GM23248 (cell line): ENCODE data around the gene FBXW10. TPM values are rescaled to one million over a fixed set of nuclear protein-coding genes. Genes with fewer than 3 reads are reported as not detected.
A peak's percentile ranks its signal among the peaks of the same experiment; 100 is the strongest.
"Not testable (repeated sequence)": the region's sequence is repeated elsewhere in the genome, so short reads cannot be mapped to it uniquely, and the experiment has no call there.

Source experiments
- DNase-seq: peaks from one replicate; pipeline ENCODE4 v3.0.0-alpha.2; 2015
- H2AFZ ChIP-seq: fragments of 200-600 bp; sonication (generic); 2 replicates; pipeline ENCODE4 v1.6.1; 2016; ENCODE audit warnings: antibody characterized with exemption
- H3F3A ChIP-seq: fragments of 200-600 bp; sonication (generic); 2 replicates; pipeline ENCODE4 v1.6.1; 2016; ENCODE audit warnings: mild to moderate bottlenecking, antibody characterized with exemption, mixed run types; ENCODE audit not compliant: insufficient read depth
- H3K27ac ChIP-seq: fragments of 200-600 bp; sonication (generic); 2 replicates; pipeline ENCODE4 v1.5.1; 2016; ENCODE audit warnings: mild to moderate bottlenecking
- H3K27me3 ChIP-seq: fragments of 200-600 bp; sonication (generic); replicated peaks from 2 replicates; pipeline ENCODE4 v1.6.1; 2016; ENCODE audit warnings: mild to moderate bottlenecking; ENCODE audit not compliant: insufficient read depth
- H3K36me3 ChIP-seq: fragments of 200-600 bp; sonication (generic); 2 replicates; pipeline ENCODE4 v1.6.1; 2016; ENCODE audit warnings: low read depth, mild to moderate bottlenecking
- H3K4me1 ChIP-seq: fragments of 200-600 bp; sonication (generic); 2 replicates; pipeline ENCODE4 v1.6.1; 2016; ENCODE audit warnings: mild to moderate bottlenecking; ENCODE audit not compliant: insufficient read depth
- H3K4me2 ChIP-seq: fragments of 200-600 bp; sonication (generic); one replicate; pipeline ENCODE4 v1.6.1; 2016; ENCODE audit warnings: mild to moderate bottlenecking; ENCODE audit not compliant: unreplicated experiment
- H3K4me3 ChIP-seq: fragments of 200-600 bp; sonication (generic); 2 replicates; pipeline ENCODE4 v1.5.1; 2016; ENCODE audit warnings: mild to moderate bottlenecking
- H3K79me2 ChIP-seq: fragments of 200-600 bp; sonication (generic); 2 replicates; pipeline ENCODE4 v1.6.1; 2016; ENCODE audit warnings: mild to moderate bottlenecking; ENCODE audit not compliant: insufficient read depth
- H3K9ac ChIP-seq: fragments of 200-600 bp; sonication (generic); 2 replicates; pipeline ENCODE4 v1.6.1; 2016; ENCODE audit warnings: mild to moderate bottlenecking
- H3K9me2 ChIP-seq: fragments of 200-600 bp; sonication (generic); 2 replicates; pipeline ENCODE4 v1.6.1; 2016; ENCODE audit warnings: mixed run types, mild to moderate bottlenecking, moderate library complexity; ENCODE audit not compliant: insufficient read depth
- H3K9me3 ChIP-seq: fragments of 200-600 bp; sonication (generic); one replicate; pipeline ENCODE4 v1.6.1; 2017; ENCODE audit warnings: low read depth
- H4K20me1 ChIP-seq: fragments of 200-600 bp; sonication (generic); 2 replicates; pipeline ENCODE4 v1.6.0; 2016; ENCODE audit not compliant: insufficient read depth
- EZH2 ChIP-seq: fragments of 200-600 bp; sonication (generic); IDR thresholded peaks from 2 replicates; pipeline ENCODE4 v1.6.1; 2018; ENCODE audit warnings: antibody characterized with exemption, mild to moderate bottlenecking; ENCODE audit not compliant: insufficient read depth, poor library complexity, severe bottlenecking
- EZH2phosphoT487 ChIP-seq: fragments of 200-600 bp; sonication (generic); IDR thresholded peaks from 2 replicates; pipeline ENCODE4 v1.6.1; 2018; ENCODE audit warnings: antibody characterized with exemption, moderate library complexity, mild to moderate bottlenecking, low read depth; ENCODE audit not compliant: insufficient read depth
- WGBS, 2 experiments: methylation state at CpG; one replicate each; pipeline ENCODE4 v1.1.6; 2015 to 2017; ENCODE audit warnings: low lambda C conversion rate in 2 of 2, low coverage in 1 of 2; ENCODE audit errors: missing lambda C conversion rate in 2 of 2; 5-methylcytosine and 5-hydroxymethylcytosine counted together
- in situ Hi-C: fragments of 300-500 bp; cut with MboI; formaldehyde crosslinking; loops from 2 replicates; pipeline ENCODE4 v1.15.0; 2020
- polyA plus RNA-seq: library from polyadenylated mRNA; unstranded; fragments of >200 nt; fragmentation: Nextera tagmentation; extraction: Ambion mirVana; gene quantifications from 2 replicates; pipeline ENCODE4 v1.2.1, GENCODE V29; 2016
- total RNA-seq: library from RNA; depleted of rRNA; stranded (reverse); fragments of >200 nt; shearing (Covaris generic); gene quantifications from 2 replicates; pipeline ENCODE4 v1.2.3, GENCODE V29; 2014

The FBXW10 gene
- total and polyA plus RNA-seq, 2 experiments from 2014 or later = 0.11 TPM; not detected in 1

DNA sequence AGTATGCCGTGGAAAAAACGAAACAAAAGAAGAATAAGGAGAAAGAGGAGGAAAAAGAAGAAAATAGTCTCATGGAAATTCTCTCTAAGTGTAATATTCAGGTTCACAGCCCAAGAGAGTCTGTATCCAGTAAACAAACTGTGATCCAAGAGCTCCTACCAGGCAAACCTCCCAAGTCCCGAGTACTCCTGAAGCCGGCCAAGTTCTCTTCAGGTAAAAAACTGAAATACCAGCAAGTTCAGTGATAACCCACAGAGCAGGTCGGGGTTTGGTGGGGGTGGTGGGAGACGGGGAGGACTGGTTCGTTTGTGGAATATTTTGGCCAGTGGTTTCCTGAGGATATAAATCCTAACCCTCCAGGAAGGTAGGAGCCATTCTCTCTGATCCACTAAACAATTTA lies 28.6 kb downstream of the FBXW10 start:
- H3F3A ChIP-seq = no peaks in the 10 kb centered on the region
- H3K4me3 ChIP-seq = no peak overlapping the region
- 64 to 66% methylated on average over 7 of the region's 7 CpGs for WGBS, 2 experiments
- DNase-seq = no peak
- no peaks in the 10 kb centered on the region for H3K27me3 ChIP-seq
- no peaks in the 10 kb centered on the region for H3K36me3 ChIP-seq
- H3K79me2 ChIP-seq = no peaks in the 10 kb centered on the region
- TF ChIP-seq EZH2 (no peak), EZH2phosphoT487 (no peak)
- no peaks in the 10 kb centered on the region for H3K9me3 ChIP-seq
- H3K4me1 ChIP-seq = no peaks in the 10 kb centered on the region
- no peaks in the 10 kb centered on the region for H4K20me1 ChIP-seq
- in situ Hi-C loops = no loop called here
- H3K9ac ChIP-seq = no peak overlapping the region
- no peak overlapping the region for H3K4me2 ChIP-seq
- no peaks in the 10 kb centered on the region for H3K9me2 ChIP-seq
- H2AFZ ChIP-seq = no peak overlapping the region
- no peak overlapping the region for H3K27ac ChIP-seq

GRCh38 chr17:18780991-18781718 lies 37.3 kb downstream of the FBXW10 start, which contains the start of gene TVP23B:
TVP23B (plus strand) TSS chr17:18781183; CDS start chr17:18781294, 111 bp downstream.
- H3K36me3 ChIP-seq, H3K9me3 ChIP-seq, H3K9me2 ChIP-seq, H4K20me1 ChIP-seq, H3K4me1 ChIP-seq, H3F3A ChIP-seq, in situ Hi-C loops, H3K27me3 ChIP-seq: not testable (repeated sequence)
- Histone ChIP-seq H3K79me2 (peaks cover 50% of the 10 kb centered on the region), H2AFZ (peak within 1 kb of the TSS; percentile 73), H3K4me3 (peak within 1 kb of the TSS; percentile 74), H3K4me2 (peak within 1 kb of the TSS; percentile 65), H3K9ac (peak within 1 kb of the TSS; percentile 90), H3K27ac (peak within 1 kb of the TSS; percentile 70)
- 0 to 2% methylated on average over 45 to 48 of the region's 56 CpGs for WGBS, 2 experiments
- DNase-seq = peak; percentile 97

- whole genome bisulfite sequencing, 2 experiments = 2 to 10% methylated on average over 3 of the region's 5 CpGs
- H3K4me1 ChIP-seq, H3K36me3 ChIP-seq, H3K27me3 ChIP-seq, H3K9me2 ChIP-seq, H3K9me3 ChIP-seq, H3F3A ChIP-seq, H4K20me1 ChIP-seq, H2AFZ ChIP-seq, in situ Hi-C loops: not testable (repeated sequence)
- H3K4me3 ChIP-seq = peak overlapping the region; percentile 74
- H3K9ac ChIP-seq = peak overlapping the region; percentile 90
- H3K27ac ChIP-seq = peak overlapping the region; percentile 70
- peaks cover 53% of the 10 kb centered on the region for H3K79me2 ChIP-seq
- peak; percentile 4 for DNase-seq
- H3K4me2 ChIP-seq = peak overlapping the region; percentile 65
Measured at GRCh38 chr17:18781805-18782204, 38.0 kb downstream of the FBXW10 start.

- H3K4me2 ChIP-seq, H3K4me3 ChIP-seq, H3K9ac ChIP-seq, H3K36me3 ChIP-seq, DNase-seq, H3K4me1 ChIP-seq, H3K9me2 ChIP-seq, H2AFZ ChIP-seq, H3K27me3 ChIP-seq, H4K20me1 ChIP-seq, H3K9me3 ChIP-seq, H3F3A ChIP-seq, in situ Hi-C loops, H3K27ac ChIP-seq: not testable (repeated sequence)
- peaks cover 71% of the 10 kb centered on the region for H3K79me2 ChIP-seq
- 91 to 93% methylated on average over 1 of the region's 1 CpG for WGBS, 2 experiments
Measured at GRCh38 chr17:18785933-18786332, 42.1 kb downstream of the FBXW10 start.

GRCh38 chr17:18786890-18787289 lies 43.0 kb downstream of the FBXW10 start:
- H3K4me3 ChIP-seq, H3F3A ChIP-seq, H3K27me3 ChIP-seq, H4K20me1 ChIP-seq, in situ Hi-C loops, H3K4me1 ChIP-seq, H2AFZ ChIP-seq, DNase-seq, H3K36me3 ChIP-seq, H3K27ac ChIP-seq, H3K9me2 ChIP-seq, H3K4me2 ChIP-seq, H3K9ac ChIP-seq, H3K9me3 ChIP-seq: not testable (repeated sequence)
- H3K79me2 ChIP-seq = peaks cover 69% of the 10 kb centered on the region
- WGBS, 2 experiments = 94 to 100% methylated on average over 4 of the region's 5 CpGs

DNA sequence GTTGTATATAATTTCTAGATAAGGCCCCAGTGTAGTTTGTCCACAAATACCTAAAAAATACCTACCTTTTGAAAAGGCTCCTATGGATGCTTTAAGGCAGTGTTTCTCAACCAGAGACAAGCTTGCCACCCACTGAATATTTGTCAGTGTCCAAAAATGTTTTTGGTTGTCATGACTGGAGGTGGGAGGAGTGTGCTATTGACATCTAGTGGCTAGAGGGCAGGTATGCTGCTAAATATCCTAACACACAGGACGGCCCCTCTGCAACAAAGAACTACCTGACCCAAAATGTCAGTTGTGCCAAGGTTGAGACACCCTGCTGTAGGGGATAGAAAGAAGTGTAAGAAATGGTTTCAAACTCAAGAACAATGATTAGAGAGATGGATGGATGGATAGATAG lies 47.5 kb downstream of the FBXW10 start:
- H3K4me1 ChIP-seq = peaks cover 12% of the 10 kb centered on the region
- H3K9me2 ChIP-seq, H2AFZ ChIP-seq, H3K4me2 ChIP-seq, H3K27me3 ChIP-seq, H3K9me3 ChIP-seq, in situ Hi-C loops, H4K20me1 ChIP-seq, H3F3A ChIP-seq, H3K4me3 ChIP-seq, H3K27ac ChIP-seq, H3K9ac ChIP-seq, DNase-seq, H3K36me3 ChIP-seq: not testable (repeated sequence)
- peaks cover 54% of the 10 kb centered on the region for H3K79me2 ChIP-seq
- 67 to 88% methylated on average over 1 of the region's 1 CpG for WGBS, 2 experiments

- peak overlapping the region; percentile 46 for H3K9ac ChIP-seq
- H3K4me3 ChIP-seq, H3K9me2 ChIP-seq, in situ Hi-C loops, H3K27me3 ChIP-seq, H3K9me3 ChIP-seq, H4K20me1 ChIP-seq, H3F3A ChIP-seq, H2AFZ ChIP-seq, H3K4me2 ChIP-seq: not testable (repeated sequence)
- peaks cover 41% of the 10 kb centered on the region for H3K79me2 ChIP-seq
- WGBS, 2 experiments = 62 to 64% methylated on average over 4 of the region's 4 CpGs
- DNase-seq = peak; percentile 16
- peak overlapping the region; percentile 59 for H3K27ac ChIP-seq
- peaks cover 12% of the 10 kb centered on the region for H3K4me1 ChIP-seq
- peaks cover 11% of the 10 kb centered on the region; the same call in 1 of the 2 replicates for H3K36me3 ChIP-seq
Measured at GRCh38 chr17:18794841-18795240, 51.0 kb downstream of the FBXW10 start.
